GM12874 (cell line): Measurements from ENCODE around the gene GPLD1.

Experiments
- CTCF ChIP-seq: IDR thresholded peaks from 2 replicates; pipeline ENCODE4 v1.5.1; 2011; ENCODE audit warnings: low read depth, mild to moderate bottlenecking, control low read depth, low read length, moderate library complexity; ENCODE audit not compliant: insufficient read depth

Gene GPLD1

GRCh38 chr6:24428615-24429014 is 60.8 kb downstream of the GPLD1 start:
- TF ChIP-seq CTCF = no peak

GRCh38 chr6:24426729-24427446 is 62.5 kb downstream of the GPLD1 start:
- no peak for TF ChIP-seq CTCF

GRCh38 chr6:24425091-24425490 is 64.3 kb downstream of the GPLD1 start:
- no peak for TF ChIP-seq CTCF

GRCh38 chr6:24419526-24419925 is 69.9 kb downstream of the GPLD1 start:
- TF ChIP-seq CTCF = no peak

- no peak for TF ChIP-seq CTCF
Observed at GRCh38 chr6:24415753-24416152, 73.6 kb downstream of the GPLD1 start.

GRCh38 chr6:24412294-24412693 is 77.1 kb downstream of the GPLD1 start:
- no peak for TF ChIP-seq CTCF

GRCh38 chr6:24410622-24411021 is 78.8 kb downstream of the GPLD1 start:
- TF ChIP-seq CTCF = no peak
